ENCODE data around the gene EVI5. TPM values are rescaled to one million over a fixed set of nuclear protein-coding genes. Genes with fewer than 3 reads are reported as not detected.
A peak's percentile ranks its signal among the peaks of the same experiment; 100 is the strongest.

The EVI5 gene
- total and polyA plus RNA-seq, 2 experiments from 2014 or later = 24.9 to 29.0 TPM

GRCh38 chr1:92832537-92833114, 47.7 kb upstream of the EVI5 start:
- peaks cover 54% of the 10 kb centered on the region for H4K20me1 ChIP-seq (ENCODE audit: insufficient read depth, poor library complexity, severe bottlenecking)
- no peaks in the 10 kb centered on the region for H3K9me3 ChIP-seq (ENCODE audit: low read depth)
- H3K36me3 ChIP-seq (replicated peaks; ENCODE audit: insufficient read depth, low read depth) = no peaks in the 10 kb centered on the region
- peak overlapping the region; percentile 97 for H3K4me3 ChIP-seq
- H3K27me3 ChIP-seq = no peaks in the 10 kb centered on the region
- DNase-seq (ENCODE audit: low spot score) = no peak
- peaks cover 57% of the 10 kb centered on the region for H3K79me2 ChIP-seq
- 2% methylated on average over 19 of the region's 19 CpGs for WGBS (ENCODE audit: low lambda C conversion rate, missing lambda C conversion rate)
- peak overlapping the region; percentile 83 for H3K4me2 ChIP-seq
- H3K27ac ChIP-seq = peak overlapping the region; percentile 92
- H3K4me1 ChIP-seq (ENCODE audit: insufficient read depth) = peaks cover 21% of the 10 kb centered on the region
- TF ChIP-seq EZH2phosphoT487 (IDR thresholded peaks at IDR 0.05; ENCODE audit: low read depth, severe bottlenecking, unreplicated experiment) = no peak
- no peak for TF ChIP-seq CTCF (IDR thresholded peaks at IDR 0.05; ENCODE audit: poor library complexity)
- no peak for TF ChIP-seq EZH2 (IDR thresholded peaks at IDR 0.05; ENCODE audit: borderline replicate concordance)
- peak overlapping the region; percentile 73 for H2AFZ ChIP-seq
- no peaks in the 10 kb centered on the region for H3K9me2 ChIP-seq (replicated peaks; ENCODE audit: insufficient read depth)

- no peaks in the 10 kb centered on the region for H3K9me3 ChIP-seq (ENCODE audit: low read depth)
- H3K4me1 ChIP-seq (ENCODE audit: insufficient read depth) = peaks cover 21% of the 10 kb centered on the region
- WGBS (ENCODE audit: low lambda C conversion rate, missing lambda C conversion rate) = 2% methylated on average over 54 of the region's 57 CpGs
- H3K27ac ChIP-seq = peak within 1 kb of the TSS; percentile 92
- H3K27me3 ChIP-seq = no peaks in the 10 kb centered on the region
- peaks cover 51% of the 10 kb centered on the region for H3K79me2 ChIP-seq
- H4K20me1 ChIP-seq (ENCODE audit: insufficient read depth, poor library complexity, severe bottlenecking) = peaks cover 47% of the 10 kb centered on the region
- no peaks in the 10 kb centered on the region for H3K36me3 ChIP-seq (replicated peaks; ENCODE audit: insufficient read depth, low read depth)
- DNase-seq (ENCODE audit: low spot score) = peak; percentile 99
- peak within 1 kb of the TSS; percentile 83 for H3K4me2 ChIP-seq
- peak within 1 kb of the TSS; percentile 97 for H3K4me3 ChIP-seq
- TF ChIP-seq CTCF (IDR thresholded peaks at IDR 0.05; ENCODE audit: poor library complexity) = peak; percentile 91
- no peak for TF ChIP-seq EZH2phosphoT487 (IDR thresholded peaks at IDR 0.05; ENCODE audit: low read depth, severe bottlenecking, unreplicated experiment)
- peak within 1 kb of the TSS; percentile 73 for H2AFZ ChIP-seq
- no peaks in the 10 kb centered on the region for H3K9me2 ChIP-seq (replicated peaks; ENCODE audit: insufficient read depth)
Observed at GRCh38 chr1:92831762-92832536, 47.0 kb upstream of the EVI5 start, which contains the start of gene RPL5. Gene RPL5 (plus strand): TSS chr1:92832040. CDS start chr1:92832115, 75 bp downstream.

- H3K4me2 ChIP-seq = peak overlapping the region; percentile 65
- TF ChIP-seq CTCF (IDR thresholded peaks at IDR 0.05; ENCODE audit: poor library complexity) (no peak), EZH2 (IDR thresholded peaks at IDR 0.05; ENCODE audit: borderline replicate concordance) (no peak), EZH2phosphoT487 (IDR thresholded peaks at IDR 0.05; ENCODE audit: low read depth, severe bottlenecking, unreplicated experiment) (no peak)
- H3K9me3 ChIP-seq (ENCODE audit: low read depth) = no peaks in the 10 kb centered on the region
- H3K4me3 ChIP-seq = no peak overlapping the region
- H2AFZ ChIP-seq = peak overlapping the region; percentile 56
- no peaks in the 10 kb centered on the region for H3K27me3 ChIP-seq
- H3K79me2 ChIP-seq = peaks cover 45% of the 10 kb centered on the region
- peaks cover 41% of the 10 kb centered on the region for H4K20me1 ChIP-seq (ENCODE audit: insufficient read depth, poor library complexity, severe bottlenecking)
- H3K9me2 ChIP-seq (replicated peaks; ENCODE audit: insufficient read depth) = no peaks in the 10 kb centered on the region
- no peak for DNase-seq (ENCODE audit: low spot score)
- 61% methylated on average over 4 of the region's 4 CpGs for WGBS (ENCODE audit: low lambda C conversion rate, missing lambda C conversion rate)
- peaks cover 21% of the 10 kb centered on the region for H3K4me1 ChIP-seq (ENCODE audit: insufficient read depth)
- H3K27ac ChIP-seq = no peak overlapping the region
- H3K36me3 ChIP-seq (replicated peaks; ENCODE audit: insufficient read depth, low read depth) = no peaks in the 10 kb centered on the region
Observed at GRCh38 chr1:92831368-92831761, 46.5 kb upstream of the EVI5 start.

Data from hepatocyte (in vitro differentiated cells).